H1 (cell line): ENCODE results near the gene ANKRD12.

Experiments
- CBX5 ChIP-seq: fragments of 300-800, 300-1000 bp; sonication (generic); IDR thresholded peaks from 2 replicates; pipeline ENCODE4 v1.7.1; 2016; ENCODE audit warnings: antibody characterized with exemption, low read length, low read depth
- CTCF ChIP-seq, 3 experiments: IDR thresholded peaks; 1 replicate in 2 of 3; 2 replicates in 1 of 3; pipeline versions ENCODE4 v1.5.1 to v1.6.1; 2011; ENCODE audit warnings: low read length in 3 of 3, mild to moderate bottlenecking in 3 of 3, inconsistent platforms in 2 of 3, low read depth in 1 of 3, moderate library complexity in 1 of 3; ENCODE audit not compliant: insufficient read depth in 1 of 3; ENCODE audit errors: control extremely low read depth in 1 of 3
- POLR2A ChIP-seq, 2 experiments: IDR thresholded peaks; 1 replicate in 1 of 2; 2 replicates in 1 of 2; pipeline ENCODE4 v1.6.1; 2011; ENCODE audit warnings: low read depth in 2 of 2, low read length in 2 of 2, mild to moderate bottlenecking in 2 of 2; ENCODE audit errors: control extremely low read depth in 1 of 2
- RNF2 ChIP-seq: fragments of 200-900, 300-1000 bp; sonication (generic); IDR thresholded peaks from 2 replicates; pipeline ENCODE4 v1.7.1; 2016; ENCODE audit warnings: borderline replicate concordance, low read depth, mild to moderate bottlenecking, antibody characterized with exemption, low read length; ENCODE audit not compliant: poor library complexity, severe bottlenecking; ENCODE audit errors: missing control alignments
- SIRT6 ChIP-seq: IDR thresholded peaks from one replicate; pipeline ENCODE4 v1.7.1; 2012; ENCODE audit warnings: low read length, inconsistent platforms
- SP4 ChIP-seq: IDR thresholded peaks from 2 replicates; pipeline ENCODE4 v1.6.1; 2012; ENCODE audit warnings: low read length, inconsistent platforms
- TAF1 ChIP-seq: IDR thresholded peaks from 2 replicates; pipeline ENCODE4 v1.6.1; 2011; ENCODE audit warnings: mild to moderate bottlenecking, low read depth, low read length
- TF ChIP-seq, protein P1 (sequence below): IDR thresholded peaks from 2 replicates; pipeline ENCODE4 v1.6.1; 2012; ENCODE audit warnings: inconsistent platforms

DNA sequence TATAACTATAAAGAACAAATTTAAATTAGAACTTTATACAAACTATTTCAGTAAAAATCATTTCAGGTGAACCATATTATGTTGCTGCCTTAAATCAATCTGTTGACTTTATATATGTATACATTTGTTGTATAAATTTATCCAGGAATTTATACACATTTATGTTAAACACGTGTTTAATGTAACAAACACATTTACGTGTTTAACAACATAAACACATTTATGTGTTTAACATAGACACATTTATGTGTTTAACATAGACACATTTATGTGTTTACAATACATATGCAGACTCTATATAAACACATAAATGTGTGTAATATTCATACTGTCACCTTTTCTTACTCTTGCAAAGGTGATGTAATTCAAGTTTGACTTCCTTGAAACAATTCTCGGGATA, 122.6 kb downstream of the ANKRD12 start:
- TF ChIP-seq CTCF (IDR thresholded peaks at IDR 0.05; ENCODE audit: control extremely low read depth in 1 of 3, insufficient read depth in 1 of 3, low read depth in 1 of 3, low read length in 3 of 3) (no peak), RNF2 (no peak), CBX5 (no peak), POLR2A (IDR thresholded peaks at IDR 0.05; ENCODE audit: control extremely low read depth in 1 of 2, low read depth in 2 of 2, low read length in 2 of 2) (no peak), SP4 (no peak), SIRT6 (no peak), TAF1 (no peak)
- TF ChIP-seq, protein P1, sequence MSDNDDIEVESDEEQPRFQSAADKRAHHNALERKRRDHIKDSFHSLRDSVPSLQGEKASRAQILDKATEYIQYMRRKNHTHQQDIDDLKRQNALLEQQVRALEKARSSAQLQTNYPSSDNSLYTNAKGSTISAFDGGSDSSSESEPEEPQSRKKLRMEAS = no peak
